B cell (primary cell): ENCODE measurements around the gene GPC4. TPM values are rescaled to one million over a fixed set of nuclear protein-coding genes. Genes with fewer than 3 reads are reported as not detected.
"Not testable (repeated sequence)": the region's sequence is repeated elsewhere in the genome, so short reads cannot be mapped to it uniquely, and the experiment has no call there.

Source experiments
- ATAC-seq: fragments of 200-7000 bp; cut with Tn5 transposase; one replicate; pipeline ENCODE4 v1.10.0; 2021; ENCODE audit warnings: low read depth, mild to moderate bottlenecking, moderate number of reproducible peaks, moderate library complexity
- CTCF ChIA-PET: fragments of 350-600 bp; sonication (Branson Sonifier 250); formaldehyde crosslinking; loops from one replicate; lab custom pipeline; 2021; ENCODE audit warnings: antibody characterized with exemption, inconsistent platforms; lab: Charles Lee
- POLR2A ChIA-PET: fragments of 350-600 bp; sonication (Branson Sonifier 250); formaldehyde crosslinking; loops from one replicate; lab custom pipeline; 2021; ENCODE audit warnings: antibody characterized with exemption; lab: Charles Lee
- DNase-seq: peaks from one replicate; pipeline ENCODE4 v3.0.0; 2013
- H2AFZ ChIP-seq: 2 replicates; pipeline ENCODE4 v1.6.1; 2012; ENCODE audit warnings: mild to moderate bottlenecking, low read depth, low read length; ENCODE audit not compliant: insufficient read depth, poor library complexity, severe bottlenecking
- H3K27ac ChIP-seq, 2 donors: 1 replicate in 1 of 2; 2 replicates in 1 of 2; pipeline ENCODE4 v1.5.1; 2012 to 2013; ENCODE audit warnings: low read length in 2 of 2, mild to moderate bottlenecking in 2 of 2, moderate library complexity in 1 of 2
- H3K27me3 ChIP-seq, 4 experiments: fragments of 200-600 bp in 1 of 4; sonication (generic) in 1 of 4; replicated peaks in 1 of 4; 1 replicate in 2 of 4; 2 replicates in 2 of 4; pipeline versions ENCODE4 v1.6.1 to v1.7.0; 2013 to 2016; ENCODE audit warnings: low read length in 3 of 4, mild to moderate bottlenecking in 2 of 4, mixed read lengths in 1 of 4, moderate library complexity in 1 of 4; ENCODE audit not compliant: insufficient read depth in 4 of 4, control insufficient read depth in 3 of 4; ENCODE audit errors: control extremely low read depth in 1 of 4
- H3K36me3 ChIP-seq, 2 experiments: replicated peaks in 1 of 2; 1 replicate in 1 of 2; 2 replicates in 1 of 2; pipeline versions ENCODE4 v1.6.1 to v1.7.1; 2013; ENCODE audit warnings: low read length in 1 of 2; ENCODE audit not compliant: insufficient read depth in 2 of 2, control insufficient read depth in 1 of 2; ENCODE audit errors: control extremely low read depth in 1 of 2, extremely low read depth in 1 of 2
- H3K4me1 ChIP-seq, 2 donors: fragments of 200-600 bp in 1 of 2; sonication (generic) in 1 of 2; 1 replicate in 1 of 2; 2 replicates in 1 of 2; pipeline versions ENCODE4 v1.5.1 to v1.6.1; 2013 to 2017; ENCODE audit warnings: low read length in 2 of 2; ENCODE audit not compliant: control insufficient read depth in 2 of 2, insufficient read depth in 2 of 2
- H3K4me2 ChIP-seq: replicated peaks from 2 replicates; pipeline ENCODE3; 2012; ENCODE audit warnings: mild to moderate bottlenecking, low read depth, low read length; ENCODE audit not compliant: poor library complexity, severe bottlenecking
- H3K4me3 ChIP-seq, 5 experiments: fragments of 200-600 bp in 1 of 5; sonication (generic) in 1 of 5; 1 replicate in 3 of 5; 2 replicates in 2 of 5; pipeline versions ENCODE4 v1.5.1 to v1.7.0; 2011 to 2016; ENCODE audit warnings: low read length in 4 of 5, mild to moderate bottlenecking in 4 of 5, low read depth in 2 of 5, control low read depth in 1 of 5, moderate library complexity in 1 of 5; ENCODE audit not compliant: insufficient read depth in 1 of 5; ENCODE audit errors: control extremely low read depth in 1 of 5, extremely low read depth in 1 of 5
- H3K79me2 ChIP-seq: fragments of 200-600 bp; sonication (generic); one replicate; pipeline ENCODE4 v1.6.0; 2016; ENCODE audit warnings: low read length; ENCODE audit not compliant: control insufficient read depth, insufficient read depth
- H3K9ac ChIP-seq: fragments of 200-600 bp; sonication (generic); 2 replicates; pipeline ENCODE4 v1.6.1; 2017; ENCODE audit warnings: mild to moderate bottlenecking, low read length, moderate library complexity
- H3K9me3 ChIP-seq, 3 donors: one replicate each; pipeline versions ENCODE4 v1.6.1 to v1.7.1; 2013; ENCODE audit warnings: low read length in 2 of 3; ENCODE audit not compliant: control insufficient read depth in 2 of 3, insufficient read depth in 1 of 3; ENCODE audit errors: control extremely low read depth in 1 of 3
- H4K20me1 ChIP-seq: 2 replicates; pipeline ENCODE4 v1.6.0; 2012; ENCODE audit warnings: mild to moderate bottlenecking, low read length; ENCODE audit not compliant: insufficient read depth, control insufficient read depth, poor library complexity, severe bottlenecking
- H3K27ac Mint-ChIP-seq: one replicate; pipeline ENCODE4 v1.8.0; 2021; ENCODE audit warnings: mixed read lengths
- H3K27me3 Mint-ChIP-seq: one replicate; pipeline ENCODE4 v1.8.0; 2021; ENCODE audit warnings: mixed read lengths
- H3K4me1 Mint-ChIP-seq: one replicate; pipeline ENCODE4 v1.8.0; 2021; ENCODE audit warnings: mixed read lengths
- H3K4me3 Mint-ChIP-seq: one replicate; pipeline ENCODE4 v1.8.0; 2021; ENCODE audit warnings: mixed read lengths
- H3K9me3 Mint-ChIP-seq: one replicate; pipeline ENCODE4 v1.8.0; 2022; ENCODE audit warnings: mixed read lengths; ENCODE audit not compliant: insufficient read depth
- EZH2 ChIP-seq: IDR thresholded peaks from 2 replicates; pipeline ENCODE4 v1.6.1; 2012; ENCODE audit warnings: borderline replicate concordance, low read depth, mild to moderate bottlenecking, moderate library complexity, low read length; ENCODE audit not compliant: insufficient read depth, poor library complexity, severe bottlenecking
- WGBS: methylation state at CpG from one replicate; pipeline ENCODE4 v1.1.5; 2013; ENCODE audit warnings: missing lambda C conversion rate; ENCODE audit not compliant: insufficient coverage; 5-methylcytosine and 5-hydroxymethylcytosine counted together
- intact Hi-C: fragments of 100-400 bp; cut with micrococcal nuclease; formaldehyde crosslinking; loops from one replicate; pipeline ENCODE4 v1.10.0; 2022
- polyA plus RNA-seq: library from polyadenylated mRNA; depleted of rRNA; stranded (reverse); fragments of >200 nt; gene quantifications from 2 replicates; pipeline ENCODE4 v1.2.3, GENCODE V29; 2012
- total RNA-seq, 2 donors: library from RNA; stranded (reverse); fragments of 120-200 nt in 1 of 2; gene quantifications; 1 replicate in 1 of 2; 2 replicates in 1 of 2; pipeline versions ENCODE4 v1.2.3 to v1.2.4, GENCODE V29; 2013 to 2022
- TF ChIP-seq, protein P1 (sequence below): fragments of 200-600 bp; IDR thresholded peaks from one replicate; pipeline ENCODE4 v1.8.0; 2022; ENCODE audit warnings: antibody characterized with exemption, mild to moderate bottlenecking

GPC4 gene
- total and polyA plus RNA-seq, 2 donors (not counting 1 experiment from before 2014, with no cell fraction given) = 0.30 to 0.47 TPM

GRCh38 chrX:133325422-133325821 is 89.9 kb downstream of the GPC4 start:
- Mint-ChIP-seq H3K4me3 (no peak overlapping the region), H3K27ac (no peak overlapping the region), H3K4me1 (no peaks in the 10 kb centered on the region), H3K27me3 (no peaks in the 10 kb centered on the region), H3K9me3 (no peaks in the 10 kb centered on the region)
- intact Hi-C loops = no loop called here
- no peak overlapping the region for H3K4me2 ChIP-seq
- no peak overlapping the region for H3K4me3 ChIP-seq
- H4K20me1 ChIP-seq = no peaks in the 10 kb centered on the region
- no peak overlapping the region for H2AFZ ChIP-seq
- H3K79me2 ChIP-seq = no peaks in the 10 kb centered on the region
- H3K27me3 ChIP-seq = no peaks in the 10 kb centered on the region
- no peak for TF ChIP-seq EZH2
- TF ChIP-seq, protein P1, sequence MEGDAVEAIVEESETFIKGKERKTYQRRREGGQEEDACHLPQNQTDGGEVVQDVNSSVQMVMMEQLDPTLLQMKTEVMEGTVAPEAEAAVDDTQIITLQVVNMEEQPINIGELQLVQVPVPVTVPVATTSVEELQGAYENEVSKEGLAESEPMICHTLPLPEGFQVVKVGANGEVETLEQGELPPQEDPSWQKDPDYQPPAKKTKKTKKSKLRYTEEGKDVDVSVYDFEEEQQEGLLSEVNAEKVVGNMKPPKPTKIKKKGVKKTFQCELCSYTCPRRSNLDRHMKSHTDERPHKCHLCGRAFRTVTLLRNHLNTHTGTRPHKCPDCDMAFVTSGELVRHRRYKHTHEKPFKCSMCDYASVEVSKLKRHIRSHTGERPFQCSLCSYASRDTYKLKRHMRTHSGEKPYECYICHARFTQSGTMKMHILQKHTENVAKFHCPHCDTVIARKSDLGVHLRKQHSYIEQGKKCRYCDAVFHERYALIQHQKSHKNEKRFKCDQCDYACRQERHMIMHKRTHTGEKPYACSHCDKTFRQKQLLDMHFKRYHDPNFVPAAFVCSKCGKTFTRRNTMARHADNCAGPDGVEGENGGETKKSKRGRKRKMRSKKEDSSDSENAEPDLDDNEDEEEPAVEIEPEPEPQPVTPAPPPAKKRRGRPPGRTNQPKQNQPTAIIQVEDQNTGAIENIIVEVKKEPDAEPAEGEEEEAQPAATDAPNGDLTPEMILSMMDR = no peak
- DNase-seq (no peak), ATAC-seq (no peak)
- no peaks in the 10 kb centered on the region for H3K4me1 ChIP-seq
- no peaks in the 10 kb centered on the region for H3K9me3 ChIP-seq
- no peaks in the 10 kb centered on the region for H3K36me3 ChIP-seq
- no peak overlapping the region for H3K27ac ChIP-seq
- ChIA-PET CTCF (interaction anchor here (1.4 kb wide), 1 partner anchor 10 kb away, joined by 5 read pairs; no protein-coding TSS in a partner anchor), POLR2A (no interaction called here)
- H3K9ac ChIP-seq = no peak overlapping the region

GRCh38 chrX:133323431-133323830 is 91.9 kb downstream of the GPC4 start:
- no peak overlapping the region for H3K4me3 Mint-ChIP-seq

DNA sequence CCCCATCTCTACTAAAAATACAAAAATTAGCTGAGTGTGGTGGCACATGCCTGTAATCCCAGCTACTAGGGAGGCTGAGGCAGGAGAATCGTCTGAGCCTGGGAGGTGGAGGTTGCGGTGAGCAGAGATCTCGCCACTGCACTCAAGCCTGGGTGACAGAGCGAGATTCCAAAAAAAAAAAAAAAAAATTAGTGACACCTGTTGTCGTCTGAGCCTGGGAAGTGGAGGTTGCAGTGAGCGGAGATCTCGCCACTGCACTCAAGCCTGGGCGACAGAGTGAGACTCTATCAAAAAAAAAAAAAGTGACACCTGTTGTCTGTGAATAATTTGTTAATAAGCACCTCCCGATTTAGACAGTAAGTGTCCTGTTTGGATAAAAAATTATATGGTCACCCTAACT is 93.0 kb downstream of the GPC4 start:
- H3K79me2 ChIP-seq, H2AFZ ChIP-seq, H4K20me1 ChIP-seq, H3K36me3 ChIP-seq, H3K27me3 Mint-ChIP-seq, H3K27ac ChIP-seq, H3K27ac Mint-ChIP-seq, H3K4me1 ChIP-seq, ATAC-seq, H3K4me1 Mint-ChIP-seq, POLR2A ChIA-PET, H3K9me3 Mint-ChIP-seq, intact Hi-C loops, CTCF ChIA-PET, H3K4me3 ChIP-seq, H3K9me3 ChIP-seq, H3K27me3 ChIP-seq, H3K4me2 ChIP-seq, H3K4me3 Mint-ChIP-seq, DNase-seq, H3K9ac ChIP-seq: not testable (repeated sequence)
- whole genome bisulfite sequencing = 50% methylated on average over 2 of the region's 9 CpGs

More at GRCh38 chrX:133323431-133323830, 91.9 kb downstream of the GPC4 start:
- no peak overlapping the region for H3K27ac Mint-ChIP-seq
- Histone ChIP-seq H3K4me1 (no peaks in the 10 kb centered on the region), H2AFZ (no peak overlapping the region), H3K36me3 (no peaks in the 10 kb centered on the region), H3K9ac (no peak overlapping the region), H3K4me3 (no peak overlapping the region), H3K27me3 (no peaks in the 10 kb centered on the region), H4K20me1 (no peaks in the 10 kb centered on the region), H3K27ac (no peak overlapping the region), H3K79me2 (no peaks in the 10 kb centered on the region), H3K9me3 (no peaks in the 10 kb centered on the region), H3K4me2 (no peak overlapping the region)
- no peaks in the 10 kb centered on the region for H3K9me3 Mint-ChIP-seq
- ChIA-PET CTCF (interaction anchor here (0.7 kb wide), 1 partner anchor 11 kb away, joined by 4 read pairs; no protein-coding TSS in a partner anchor), POLR2A (no interaction called here)
- TF ChIP-seq, protein P1 = no peak
- no peak for TF ChIP-seq EZH2
- ATAC-seq = no peak
- no peak for DNase-seq
- no peaks in the 10 kb centered on the region for H3K27me3 Mint-ChIP-seq
- intact Hi-C loops = no loop called here
- WGBS = no CpG with 5 or more reads among the region's 2 CpGs
- H3K4me1 Mint-ChIP-seq = no peaks in the 10 kb centered on the region
